ENCODE data around the gene PDGFRB. TPM values are rescaled to one million over a fixed set of nuclear protein-coding genes. Genes with fewer than 3 reads are reported as not detected.

Gene PDGFRB
- total RNA-seq, 1 experiment from 2014 or later = 0.34 TPM

- no peaks in the 10 kb centered on the region for H3K79me2 ChIP-seq (ENCODE audit: insufficient read depth, low read length)
- no peak overlapping the region for H3K27ac ChIP-seq (ENCODE audit: low read depth, low read length)
- peak overlapping the region; percentile 45 for H3K4me2 ChIP-seq (ENCODE audit: low read length)
- H3K9me3 ChIP-seq (ENCODE audit: control insufficient read depth in 1 of 2, insufficient read depth in 1 of 2, low read depth in 1 of 2, low read length in 2 of 2) = no peaks in the 10 kb centered on the region
- H3K9me2 ChIP-seq (ENCODE audit: insufficient read depth) = no peaks in the 10 kb centered on the region
- CTCF ChIA-PET = interaction anchor here (1.1 kb wide), 1 partner anchor 9 kb away, joined by 4 read pairs; no protein-coding TSS in a partner anchor
- no peak overlapping the region for H3K4me3 ChIP-seq (replicated peaks in 1 of 2; ENCODE audit: low read depth in 1 of 2, low read length in 2 of 2)
- H3K36me3 ChIP-seq (ENCODE audit: control insufficient read depth in 1 of 2, insufficient read depth in 2 of 2, low read length in 2 of 2) = no peaks in the 10 kb centered on the region
- no TSS peak for BruUV-seq (replicated peaks)
- no peaks in the 10 kb centered on the region for H4K20me1 ChIP-seq (ENCODE audit: insufficient read depth)
- RAD21 ChIA-PET (ENCODE audit: low non-redundant PET in 1 of 2, low total read pairs in 2 of 2, uncharacterized antibody in 2 of 2, unreplicated experiment in 2 of 2) = no interaction called here
- intact Hi-C loops (cut with micrococcal nuclease) = no loop called here
- H3K4me1 ChIP-seq (ENCODE audit: control insufficient read depth in 1 of 2, insufficient read depth in 2 of 2, low read length in 2 of 2) = peaks cover 0 to 30% of the 10 kb centered on the region in 2 experiments; a peak in 2 of 4 replicates
- no peak for DNase-seq (ENCODE audit: low read depth, low spot score)
- no peaks in the 10 kb centered on the region for H3K27me3 ChIP-seq (ENCODE audit: insufficient read depth, low read length)
- POLR2A ChIA-PET = no interaction called here
- no peak for TF ChIP-seq TCF7L2 (IDR thresholded peaks at IDR 0.05; ENCODE audit: borderline replicate concordance, extremely low read depth, insufficient read depth, insufficient read length)
- no peak for TF ChIP-seq CBX3 (IDR thresholded peaks at IDR 0.05; ENCODE audit: low read depth)
- TF ChIP-seq POLR2A (IDR thresholded peaks at IDR 0.05; ENCODE audit: borderline replicate concordance, extremely low read depth, insufficient read depth, insufficient read length) = no peak
- TF ChIP-seq SP1 (IDR thresholded peaks at IDR 0.05; ENCODE audit: low read depth) = no peak
- no peak for TF ChIP-seq CTCF (IDR thresholded peaks at IDR 0.05 in 2 of 3, conservative IDR thresholded peaks at IDR 0.05 in 1 of 3; ENCODE audit: borderline replicate concordance in 1 of 3, insufficient read depth in 1 of 3, low read depth in 2 of 3, low read length in 2 of 3)
- TF ChIP-seq SRF (IDR thresholded peaks at IDR 0.05; ENCODE audit: low read depth) = no peak
- TF ChIP-seq ZNF274 (IDR thresholded peaks at IDR 0.05; ENCODE audit: low read depth, low read length) = no peak
- no peak for TF ChIP-seq JUND (IDR thresholded peaks at IDR 0.05)
- TF ChIP-seq MAX (IDR thresholded peaks at IDR 0.05) = no peak; the same call in 1 of the 2 replicates
- TF ChIP-seq FOSL1 (IDR thresholded peaks at IDR 0.05; ENCODE audit: low read depth) = no peak
- no peak for TF ChIP-seq CEBPB (IDR thresholded peaks at IDR 0.05; ENCODE audit: low read depth)
- no peak overlapping the region for H3K9ac ChIP-seq (ENCODE audit: low read length)
- ATAC-seq = peak; percentile 72
- H2AFZ ChIP-seq (ENCODE audit: low read depth, low read length, poor library complexity, severe bottlenecking) = no peak overlapping the region
Observed at GRCh38 chr5:150113047-150113744, 42.4 kb downstream of the PDGFRB start.

Measured in HCT116 (cell line).